CD14-positive monocyte (primary cell): ENCODE data around the gene PNMA8A. TPM values are rescaled to one million over a fixed set of nuclear protein-coding genes. Genes with fewer than 3 reads are reported as not detected.

ENCODE experiments used
- DNase-seq, 3 donors: peaks; one replicate each; pipeline ENCODE4 v3.0.0-alpha.2; 2011 to 2022
- H2AFZ ChIP-seq: 2 replicates; pipeline ENCODE4 v1.6.0; 2012; ENCODE audit warnings: mild to moderate bottlenecking, low read depth, low read length, inconsistent platforms; ENCODE audit not compliant: insufficient read depth, poor library complexity, severe bottlenecking
- H3K27ac ChIP-seq, 2 donors: 1 replicate in 1 of 2; 2 replicates in 1 of 2; pipeline ENCODE4 v1.5.1; 2012 to 2013; ENCODE audit warnings: low read length in 2 of 2, control low read depth in 1 of 2, inconsistent platforms in 1 of 2, low read depth in 1 of 2, mild to moderate bottlenecking in 1 of 2
- H3K27me3 ChIP-seq, 2 donors: one replicate each; pipeline versions ENCODE4 v1.6.0 to v1.6.1; 2011 to 2013; ENCODE audit warnings: low read length in 2 of 2; ENCODE audit not compliant: control insufficient read depth in 2 of 2, insufficient read depth in 2 of 2
- H3K36me3 ChIP-seq, 2 donors: replicated peaks in 1 of 2; 1 replicate in 1 of 2; 2 replicates in 1 of 2; pipeline versions ENCODE4 v1.5.1 to v1.6.1; 2012 to 2013; ENCODE audit warnings: low read length in 2 of 2, control low read depth in 1 of 2, inconsistent platforms in 1 of 2, mild to moderate bottlenecking in 1 of 2; ENCODE audit not compliant: insufficient read depth in 2 of 2, control insufficient read depth in 1 of 2
- H3K4me1 ChIP-seq, 2 donors: 1 replicate in 1 of 2; 2 replicates in 1 of 2; pipeline versions ENCODE4 v1.5.1 to v1.6.1; 2012 to 2013; ENCODE audit warnings: low read length in 2 of 2, control low read depth in 1 of 2, inconsistent platforms in 1 of 2, mild to moderate bottlenecking in 1 of 2, moderate library complexity in 1 of 2; ENCODE audit not compliant: insufficient read depth in 2 of 2, control insufficient read depth in 1 of 2
- H3K4me2 ChIP-seq: replicated peaks from 2 replicates; pipeline ENCODE3; 2012; ENCODE audit warnings: low read length, moderate library complexity, mild to moderate bottlenecking; ENCODE audit not compliant: poor library complexity, severe bottlenecking; ENCODE audit errors: extremely low read depth
- H3K4me3 ChIP-seq, 3 experiments: fragments of 200-600 bp in 1 of 3; sonication (generic) in 1 of 3; replicated peaks in 1 of 3; 1 replicate in 2 of 3; 2 replicates in 1 of 3; pipeline ENCODE4 v1.5.1; 2011 to 2013; ENCODE audit warnings: low read length in 3 of 3, mild to moderate bottlenecking in 3 of 3, control low read depth in 2 of 3, low read depth in 2 of 3, inconsistent platforms in 1 of 3, moderate library complexity in 1 of 3
- H3K79me2 ChIP-seq: 2 replicates; pipeline ENCODE4 v1.6.0; 2012; ENCODE audit warnings: mild to moderate bottlenecking, control low read depth, inconsistent platforms, low read length, moderate library complexity; ENCODE audit not compliant: insufficient read depth
- H3K9ac ChIP-seq: 2 replicates; pipeline ENCODE4 v1.6.0; 2017; ENCODE audit warnings: low read length, mild to moderate bottlenecking; ENCODE audit not compliant: insufficient read depth, poor library complexity, severe bottlenecking
- H3K9me3 ChIP-seq, 2 donors: replicated peaks in 1 of 2; 1 replicate in 1 of 2; 2 replicates in 1 of 2; pipeline versions ENCODE4 v1.5.1 to v1.6.1; 2012 to 2013; ENCODE audit warnings: low read length in 2 of 2, control low read depth in 1 of 2; ENCODE audit not compliant: control insufficient read depth in 1 of 2, insufficient read depth in 1 of 2
- H4K20me1 ChIP-seq: 2 replicates; pipeline ENCODE4 v1.6.0; 2012; ENCODE audit warnings: mild to moderate bottlenecking, low read length, control low read depth, moderate library complexity; ENCODE audit not compliant: insufficient read depth
- H3K27ac Mint-ChIP-seq, 7 donors: one replicate each; pipeline ENCODE4 v1.8.0; 2020; ENCODE audit warnings: mild to moderate bottlenecking in 7 of 7, mixed read lengths in 7 of 7, moderate library complexity in 6 of 7, inconsistent platforms in 2 of 7
- H3K27me3 Mint-ChIP-seq, 3 donors: one replicate each; pipeline ENCODE4 v1.8.0; 2021 to 2022; ENCODE audit warnings: low read depth in 3 of 3, mild to moderate bottlenecking in 3 of 3, mixed read lengths in 3 of 3, moderate library complexity in 3 of 3, inconsistent platforms in 1 of 3
- H3K36me3 Mint-ChIP-seq, 2 donors: one replicate each; pipeline ENCODE4 v1.8.0; 2020; ENCODE audit warnings: mixed read lengths in 2 of 2, inconsistent platforms in 1 of 2, mild to moderate bottlenecking in 1 of 2
- H3K4me1 Mint-ChIP-seq: one replicate; pipeline ENCODE4 v1.8.0; 2020; ENCODE audit warnings: mild to moderate bottlenecking, mixed read lengths
- H3K4me3 Mint-ChIP-seq, 2 donors: one replicate each; pipeline ENCODE4 v1.8.0; 2020; ENCODE audit warnings: mild to moderate bottlenecking in 2 of 2, mixed read lengths in 2 of 2, moderate library complexity in 1 of 2
- H3K9me3 Mint-ChIP-seq, 7 donors: one replicate each; pipeline ENCODE4 v1.8.0; 2020 to 2022; ENCODE audit warnings: mixed read lengths in 7 of 7, mild to moderate bottlenecking in 6 of 7, moderate library complexity in 6 of 7, inconsistent platforms in 2 of 7
- WGBS: methylation state at CpG from one replicate; pipeline ENCODE4 v1.1.5; 2013; ENCODE audit warnings: missing lambda C conversion rate; ENCODE audit not compliant: insufficient coverage; 5-methylcytosine and 5-hydroxymethylcytosine counted together
- intact Hi-C, 2 donors: fragments of 100-400 bp; cut with micrococcal nuclease; formaldehyde crosslinking; loops; one replicate each; pipeline versions ENCODE4 v1.15.0 to v1.15.1; 2023
- polyA plus RNA-seq, 3 donors: library from polyadenylated mRNA; depleted of rRNA in 1 of 3; unstranded in 2 of 3; stranded (reverse) in 1 of 3; fragments of 300-500 nt in 2 of 3; fragments of >200 nt in 1 of 3; fragmentation: Illumina TruSeq in 2 of 3; gene quantifications; 1 replicate in 2 of 3; 2 replicates in 1 of 3; pipeline ENCODE4 v1.2.3, GENCODE V29; 2012 to 2021
- TF ChIP-seq, protein P1 (sequence below): fragments of 200-600 bp; IDR thresholded peaks from one replicate; pipeline ENCODE4 v1.8.0; 2022; ENCODE audit warnings: antibody characterized with exemption, mild to moderate bottlenecking

The PNMA8A gene
- polyA plus RNA-seq, 3 donors: not detected

DNA sequence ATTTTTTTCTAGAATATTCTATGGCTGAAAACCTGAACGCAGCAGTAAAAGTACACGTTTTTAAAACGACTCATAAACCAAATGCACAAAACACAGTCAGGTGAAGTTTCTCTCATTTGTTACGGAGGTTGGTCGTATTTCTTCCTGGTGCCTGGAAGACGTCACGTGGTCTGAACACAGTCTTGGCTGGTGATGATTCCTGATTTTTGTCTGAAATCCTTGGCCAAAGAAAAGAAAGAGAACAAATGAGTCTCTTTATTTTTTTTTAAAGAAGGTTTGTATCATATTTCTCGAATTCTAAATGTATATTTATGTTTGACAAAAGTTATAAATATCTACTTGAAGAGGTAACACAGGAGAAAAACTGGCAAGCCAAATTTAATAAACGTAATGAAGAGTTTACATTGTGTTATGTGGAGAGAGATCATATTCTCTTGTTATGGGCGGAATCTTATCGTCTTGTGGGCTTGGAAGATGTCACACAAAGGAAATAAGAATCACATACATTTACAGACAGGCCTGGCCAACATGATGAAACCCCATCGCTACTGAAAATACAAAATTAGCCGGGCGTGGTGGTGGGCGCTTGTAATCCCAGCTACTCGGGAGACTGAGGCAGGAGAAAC, 10.0 kb upstream of the PNMA8A start:
- Histone ChIP-seq H2AFZ (no peak overlapping the region), H3K27ac (no peak overlapping the region), H3K79me2 (no peaks in the 10 kb centered on the region), H3K9me3 (no peaks in the 10 kb centered on the region), H3K9ac (no peak overlapping the region), H3K4me1 (no peaks in the 10 kb centered on the region), H3K4me3 (no peak overlapping the region), H3K36me3 (no peaks in the 10 kb centered on the region), H3K27me3 (peaks cover 4 to 7% of the 10 kb centered on the region in 2 donors), H3K4me2 (no peak overlapping the region), H4K20me1 (no peaks in the 10 kb centered on the region)
- peaks cover 26 to 56% (median 29%) of the 10 kb centered on the region in 3 donors for H3K27me3 Mint-ChIP-seq
- H3K27ac Mint-ChIP-seq: no peak overlapping the region
- intact Hi-C loops: no loop called here
- no peaks in the 10 kb centered on the region for H3K9me3 Mint-ChIP-seq
- no peak overlapping the region for H3K4me3 Mint-ChIP-seq
- no peak for DNase-seq
- no peaks in the 10 kb centered on the region for H3K4me1 Mint-ChIP-seq
- WGBS: 74% methylated on average over 7 of the region's 16 CpGs
- H3K36me3 Mint-ChIP-seq: no peaks in the 10 kb centered on the region
- TF ChIP-seq, protein P1, sequence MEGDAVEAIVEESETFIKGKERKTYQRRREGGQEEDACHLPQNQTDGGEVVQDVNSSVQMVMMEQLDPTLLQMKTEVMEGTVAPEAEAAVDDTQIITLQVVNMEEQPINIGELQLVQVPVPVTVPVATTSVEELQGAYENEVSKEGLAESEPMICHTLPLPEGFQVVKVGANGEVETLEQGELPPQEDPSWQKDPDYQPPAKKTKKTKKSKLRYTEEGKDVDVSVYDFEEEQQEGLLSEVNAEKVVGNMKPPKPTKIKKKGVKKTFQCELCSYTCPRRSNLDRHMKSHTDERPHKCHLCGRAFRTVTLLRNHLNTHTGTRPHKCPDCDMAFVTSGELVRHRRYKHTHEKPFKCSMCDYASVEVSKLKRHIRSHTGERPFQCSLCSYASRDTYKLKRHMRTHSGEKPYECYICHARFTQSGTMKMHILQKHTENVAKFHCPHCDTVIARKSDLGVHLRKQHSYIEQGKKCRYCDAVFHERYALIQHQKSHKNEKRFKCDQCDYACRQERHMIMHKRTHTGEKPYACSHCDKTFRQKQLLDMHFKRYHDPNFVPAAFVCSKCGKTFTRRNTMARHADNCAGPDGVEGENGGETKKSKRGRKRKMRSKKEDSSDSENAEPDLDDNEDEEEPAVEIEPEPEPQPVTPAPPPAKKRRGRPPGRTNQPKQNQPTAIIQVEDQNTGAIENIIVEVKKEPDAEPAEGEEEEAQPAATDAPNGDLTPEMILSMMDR: no peak

DNA sequence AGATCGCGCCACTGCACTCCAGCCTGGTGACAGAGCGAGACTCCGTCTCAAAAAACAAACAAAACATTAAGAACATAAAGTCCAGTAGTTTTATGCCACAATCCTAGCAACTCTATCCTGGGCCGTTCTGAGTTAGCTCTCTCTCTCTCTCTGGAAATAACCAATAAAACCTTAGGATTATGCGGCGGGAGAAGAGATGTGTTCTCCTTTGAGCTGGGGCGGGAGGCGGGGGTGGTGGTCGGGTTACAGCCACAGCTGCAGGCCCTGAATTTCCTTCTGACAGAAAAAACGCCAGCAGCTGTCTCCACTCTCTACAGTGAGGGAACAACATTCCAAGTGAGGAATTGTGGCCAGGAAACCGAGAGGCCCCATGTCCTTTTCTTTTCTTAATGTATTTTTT, 9.1 kb upstream of the PNMA8A start:
- Mint-ChIP-seq H3K27me3 (peaks cover 22 to 50% (median 29%) of the 10 kb centered on the region in 3 donors), H3K4me3 (no peak overlapping the region), H3K4me1 (no peaks in the 10 kb centered on the region), H3K36me3 (no peaks in the 10 kb centered on the region), H3K27ac (no peak overlapping the region), H3K9me3 (no peaks in the 10 kb centered on the region)
- no peak overlapping the region for H3K4me2 ChIP-seq
- no peaks in the 10 kb centered on the region for H3K79me2 ChIP-seq
- no peaks in the 10 kb centered on the region for H3K4me1 ChIP-seq
- no peak overlapping the region for H2AFZ ChIP-seq
- TF ChIP-seq, protein P1: no peak
- no peak overlapping the region for H3K27ac ChIP-seq
- H4K20me1 ChIP-seq: no peaks in the 10 kb centered on the region
- DNase-seq: no peak
- H3K9ac ChIP-seq: no peak overlapping the region
- no peak overlapping the region for H3K4me3 ChIP-seq
- H3K27me3 ChIP-seq: peaks cover 4 to 7% of the 10 kb centered on the region in 2 donors
- H3K36me3 ChIP-seq: no peaks in the 10 kb centered on the region
- no peaks in the 10 kb centered on the region for H3K9me3 ChIP-seq
- intact Hi-C loops: no loop called here
- no CpG with 5 or more reads among the region's 12 CpGs for WGBS
